Rectal smooth muscle tissue (tissue), 1 donor: ENCODE measurements around the gene SMARCD2.
"Not testable (repeated sequence)": the region's sequence is repeated elsewhere in the genome, so short reads cannot be mapped to it uniquely, and the experiment has no call there.

ENCODE experiments used
- H3K27ac ChIP-seq: one replicate; pipeline ENCODE4 v1.7.0; 2013; ENCODE audit warnings: low read depth, low read length, inconsistent platforms
- H3K27me3 ChIP-seq: one replicate; pipeline ENCODE4 v1.7.0; 2013; ENCODE audit warnings: low read length; ENCODE audit not compliant: control insufficient read depth, insufficient read depth
- H3K36me3 ChIP-seq: one replicate; pipeline ENCODE4 v1.7.0; 2013; ENCODE audit warnings: low read length; ENCODE audit not compliant: control insufficient read depth, insufficient read depth
- H3K4me1 ChIP-seq: one replicate; pipeline ENCODE4 v1.7.0; 2013; ENCODE audit warnings: low read length; ENCODE audit not compliant: control insufficient read depth, insufficient read depth
- H3K4me3 ChIP-seq: one replicate; pipeline ENCODE4 v1.7.0; 2013; ENCODE audit warnings: low read length
- H3K9ac ChIP-seq: one replicate; pipeline ENCODE4 v1.7.0; 2013; ENCODE audit warnings: low read length

Gene SMARCD2

DNA sequence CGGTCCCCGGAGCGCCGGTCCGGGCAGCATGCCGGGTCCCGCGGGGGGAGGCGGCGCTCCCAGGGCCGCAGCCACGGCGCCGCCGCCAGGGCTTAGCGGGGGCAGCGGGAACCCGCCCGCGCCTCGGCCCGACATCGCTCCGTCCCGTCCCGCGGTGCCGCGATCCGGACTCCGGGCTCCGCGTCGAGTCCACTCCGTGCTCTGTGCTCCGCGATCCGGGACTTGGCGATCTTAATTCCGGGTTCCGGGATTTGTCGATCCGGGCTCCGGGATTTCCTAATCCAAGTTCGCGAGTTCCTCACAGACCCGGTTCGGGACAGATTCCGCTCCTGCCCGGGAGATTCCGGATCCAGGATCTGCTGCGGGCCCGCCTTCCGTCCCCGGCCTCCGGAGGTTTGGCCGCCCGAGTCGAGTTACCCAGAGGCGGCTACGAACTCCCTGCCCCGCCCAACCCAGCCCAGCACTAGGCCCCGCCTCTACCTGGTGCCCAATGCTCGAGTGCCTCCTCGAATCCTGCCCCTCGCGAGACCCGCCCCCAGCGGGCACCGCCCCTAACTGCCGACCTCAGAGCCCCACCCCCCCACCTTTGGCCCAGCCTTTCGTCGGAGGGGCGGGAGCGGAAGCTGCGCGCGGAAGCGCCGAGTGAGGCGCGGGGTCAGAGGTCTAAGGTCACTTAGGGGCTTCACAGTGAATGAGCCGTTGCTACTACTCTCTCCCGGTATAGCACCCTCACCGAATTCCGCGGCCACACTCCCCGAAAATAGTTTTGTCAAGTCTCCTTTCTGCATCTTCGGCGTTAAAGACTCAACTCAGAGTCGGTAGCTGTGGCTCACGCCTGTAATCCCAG is at the start of gene SMARCD2:
TSS of gene SMARCD2 (minus strand) at position 146 of the 847 bp plus-strand sequence. CDS start at position 135, 11 bp downstream.
- Histone ChIP-seq H3K9ac (peak within 1 kb of the TSS; percentile 66), H3K4me3 (peak within 1 kb of the TSS; percentile 89), H3K27ac (peak within 1 kb of the TSS; percentile 92), H3K4me1 (peaks cover 28% of the 10 kb centered on the region), H3K36me3 (no peaks in the 10 kb centered on the region), H3K27me3 (no peaks in the 10 kb centered on the region)

DNA sequence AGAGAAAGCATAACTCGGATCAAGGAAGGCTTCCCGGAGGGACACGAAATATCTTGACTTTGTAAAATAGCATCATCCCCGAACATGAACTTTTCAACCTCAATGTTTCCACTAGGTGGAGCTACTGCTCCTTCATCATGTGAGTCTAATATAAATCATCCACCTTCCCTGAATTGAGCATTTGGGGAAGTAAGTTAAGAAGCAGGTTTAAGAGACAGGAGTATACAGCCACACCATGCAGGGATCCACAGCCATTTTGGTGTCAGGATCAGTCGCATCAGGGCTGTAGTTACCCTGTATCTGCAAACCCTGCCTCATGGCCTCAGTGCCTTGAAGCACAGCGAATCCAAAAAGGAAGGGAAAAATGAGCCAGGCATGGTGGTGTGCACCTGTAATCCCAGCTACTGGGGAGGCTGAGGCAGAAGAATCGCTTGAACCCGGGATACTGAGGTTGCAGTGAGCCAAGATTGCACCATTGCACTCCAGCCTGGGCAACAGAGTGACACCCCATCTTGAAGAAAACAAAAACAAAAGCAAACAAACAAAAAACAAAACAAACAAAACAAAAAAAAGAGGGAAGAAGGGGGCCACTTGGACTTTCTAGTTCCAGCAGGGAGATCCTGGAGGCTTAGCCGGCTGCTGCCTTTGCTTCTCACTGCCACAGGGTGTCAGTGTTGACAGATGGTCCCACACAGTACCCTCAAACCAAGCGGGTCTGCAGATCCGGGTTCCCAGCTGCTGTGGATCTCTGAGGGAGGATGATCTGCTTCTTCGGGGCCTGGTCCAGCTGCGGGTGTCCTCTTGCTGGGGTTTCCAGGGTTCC is 46.8 kb upstream of the SMARCD2 start:
- H3K4me3 ChIP-seq, H3K27ac ChIP-seq, H3K36me3 ChIP-seq, H3K9ac ChIP-seq, H3K4me1 ChIP-seq, H3K27me3 ChIP-seq: not testable (repeated sequence)

DNA sequence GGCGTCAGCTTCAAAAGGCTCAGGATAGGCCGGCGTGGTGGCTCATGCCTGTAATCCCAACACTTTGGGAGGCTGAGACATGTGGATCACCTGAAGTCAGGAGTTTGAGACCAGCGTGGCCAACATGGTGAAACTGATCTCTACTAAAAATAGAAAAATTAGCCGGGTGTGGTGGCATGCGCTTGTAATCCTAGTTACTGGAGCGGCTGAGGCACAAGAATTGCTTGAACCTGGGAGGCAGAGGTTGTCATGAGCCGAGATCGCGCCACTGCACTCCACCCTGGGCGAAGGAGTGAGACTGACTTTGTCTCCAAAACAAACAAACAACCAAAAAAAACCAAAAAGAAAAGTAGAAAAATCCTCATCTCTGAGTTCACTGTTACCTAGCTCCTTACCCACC is 42.6 kb upstream of the SMARCD2 start:
- not testable (repeated sequence) for H3K4me1 ChIP-seq, H3K4me3 ChIP-seq, H3K27me3 ChIP-seq, H3K27ac ChIP-seq, H3K9ac ChIP-seq, H3K36me3 ChIP-seq

DNA sequence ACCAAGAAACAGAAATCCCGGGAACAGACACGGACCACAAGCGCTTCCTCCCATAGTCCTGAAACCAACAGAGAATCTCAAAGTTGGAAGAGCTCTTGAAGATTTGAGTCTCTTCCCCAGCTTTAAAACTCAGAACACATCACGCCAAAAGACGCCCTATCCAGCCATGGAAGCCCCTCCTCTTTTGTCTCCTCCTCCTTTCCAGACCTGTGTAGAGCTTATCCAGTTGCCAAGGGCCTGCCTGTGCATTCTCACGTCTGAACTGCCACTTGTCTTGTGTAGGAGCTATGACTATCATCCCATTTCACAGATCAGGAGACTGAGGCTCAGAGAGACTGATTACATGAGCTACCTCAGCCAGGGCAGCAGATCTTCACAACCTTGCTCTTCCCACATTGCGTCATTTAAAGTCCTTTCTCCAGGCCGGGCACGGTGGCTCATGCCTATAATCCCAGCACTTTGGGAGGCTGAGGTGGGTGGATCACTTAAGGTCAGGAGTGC is 40.2 kb upstream of the SMARCD2 start:
- H3K36me3 ChIP-seq, H3K9ac ChIP-seq, H3K4me1 ChIP-seq, H3K27ac ChIP-seq, H3K4me3 ChIP-seq, H3K27me3 ChIP-seq: not testable (repeated sequence)

DNA sequence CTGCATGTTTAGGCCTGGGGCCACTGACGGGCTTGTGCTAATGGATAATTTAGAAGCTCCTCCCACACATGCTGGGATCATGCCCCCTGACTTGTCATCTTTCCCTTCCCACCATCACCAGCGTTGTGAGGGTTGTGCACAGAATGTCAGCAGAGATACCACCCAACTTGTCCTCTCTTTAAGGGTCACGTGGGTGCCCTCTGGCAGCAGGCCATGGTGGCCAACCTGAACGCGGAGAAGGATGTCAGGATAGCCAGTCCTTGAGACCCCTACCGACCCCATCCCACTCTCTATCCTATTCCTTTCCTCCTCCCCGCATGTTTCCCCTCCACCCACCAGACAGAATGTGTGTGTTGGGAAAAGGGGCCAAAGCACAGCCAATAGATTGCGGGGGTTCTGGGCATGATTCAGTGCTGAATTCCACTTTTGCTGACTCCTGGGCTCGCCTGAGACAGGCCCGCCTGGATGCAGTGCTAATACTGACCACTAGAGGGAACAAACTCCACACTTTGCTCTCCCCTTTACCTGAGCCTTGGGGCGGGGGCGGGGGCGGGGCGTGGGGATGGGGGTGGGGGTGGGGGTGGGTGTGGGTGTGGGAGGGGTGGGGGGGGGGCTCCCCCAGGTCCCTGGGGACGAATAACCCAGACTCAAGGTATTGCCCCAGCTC is 39.6 kb upstream of the SMARCD2 start, which contains the start of gene GH2:
TSS of gene GH2 (minus strand) at position 10 of the 667 bp plus-strand sequence. CDS start 143 bp downstream, outside the sequence.
- H3K36me3 ChIP-seq, result no peaks in the 10 kb centered on the region
- no peaks in the 10 kb centered on the region for H3K4me1 ChIP-seq
- H3K9ac ChIP-seq, result no peak within 1 kb of the TSS
- H3K27ac ChIP-seq, result no peak within 1 kb of the TSS
- no peaks in the 10 kb centered on the region for H3K27me3 ChIP-seq
- H3K4me3 ChIP-seq, result no peak within 1 kb of the TSS

DNA sequence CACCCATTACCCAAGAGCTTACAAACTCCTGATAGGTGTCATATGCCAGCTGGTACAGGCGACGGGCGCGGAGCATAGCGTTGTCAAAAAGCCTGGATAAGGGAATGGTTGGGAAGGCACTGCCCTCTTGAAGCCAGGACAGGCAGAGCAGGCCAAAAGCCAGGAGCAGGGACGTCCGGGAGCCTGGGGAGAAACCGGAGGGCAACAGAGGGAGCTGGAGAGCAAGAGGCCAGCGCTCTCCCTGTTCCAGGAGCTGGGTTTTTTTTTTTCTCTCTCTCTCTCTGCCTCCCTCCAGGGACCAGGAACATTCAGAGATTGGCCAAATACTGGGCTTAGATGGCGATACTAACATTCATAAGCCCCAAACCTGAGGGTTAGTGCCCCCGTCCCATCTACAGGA is 38.9 kb upstream of the SMARCD2 start:
- not testable (repeated sequence) for H3K27ac ChIP-seq, H3K9ac ChIP-seq, H3K27me3 ChIP-seq, H3K4me3 ChIP-seq, H3K36me3 ChIP-seq, H3K4me1 ChIP-seq

DNA sequence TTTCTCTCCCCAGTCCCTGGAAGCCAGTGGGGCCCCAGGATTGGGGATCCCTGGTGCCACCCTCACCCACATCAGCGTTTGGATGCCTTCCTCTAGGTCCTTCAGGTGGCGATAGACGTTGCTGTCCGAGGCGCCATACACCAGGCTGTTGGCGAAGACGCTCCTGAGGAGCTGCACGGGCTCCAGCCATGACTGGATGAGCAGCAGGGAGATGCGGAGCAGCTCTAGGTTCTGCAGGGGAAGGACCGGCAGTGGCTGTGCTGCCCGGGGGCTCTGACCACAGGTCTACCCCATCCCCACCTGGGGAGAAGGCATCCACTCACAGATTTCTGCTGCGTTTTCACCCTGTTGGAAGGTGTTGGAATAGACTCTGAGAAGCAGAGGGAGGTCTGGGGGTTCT is 38.2 kb upstream of the SMARCD2 start:
- Histone ChIP-seq H3K27ac (no peak overlapping the region), H3K27me3 (no peaks in the 10 kb centered on the region), H3K9ac (no peak overlapping the region), H3K4me1 (no peaks in the 10 kb centered on the region), H3K36me3 (no peaks in the 10 kb centered on the region), H3K4me3 (no peak overlapping the region)

DNA sequence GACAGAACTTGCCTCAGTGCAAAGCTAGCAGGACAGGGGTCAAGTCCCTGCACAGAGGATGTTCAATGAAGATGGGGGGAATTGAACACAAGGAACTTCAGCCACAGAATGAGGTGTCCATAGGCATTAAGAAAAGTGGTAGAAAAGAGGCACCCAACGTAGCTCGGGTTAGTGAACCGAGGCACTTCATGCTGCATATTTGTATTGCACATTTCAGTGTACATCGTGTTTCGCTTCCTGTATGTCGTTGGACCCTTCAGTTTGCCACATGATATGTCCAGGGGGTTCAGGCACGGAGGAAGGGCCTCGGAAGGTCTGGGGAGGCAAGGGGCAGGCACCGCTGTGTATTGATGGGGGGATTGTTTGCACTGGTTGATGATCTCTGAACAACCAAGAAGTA is 35.9 kb upstream of the SMARCD2 start:
- not testable (repeated sequence) for H3K36me3 ChIP-seq, H3K4me3 ChIP-seq, H3K9ac ChIP-seq, H3K27me3 ChIP-seq, H3K27ac ChIP-seq, H3K4me1 ChIP-seq

DNA sequence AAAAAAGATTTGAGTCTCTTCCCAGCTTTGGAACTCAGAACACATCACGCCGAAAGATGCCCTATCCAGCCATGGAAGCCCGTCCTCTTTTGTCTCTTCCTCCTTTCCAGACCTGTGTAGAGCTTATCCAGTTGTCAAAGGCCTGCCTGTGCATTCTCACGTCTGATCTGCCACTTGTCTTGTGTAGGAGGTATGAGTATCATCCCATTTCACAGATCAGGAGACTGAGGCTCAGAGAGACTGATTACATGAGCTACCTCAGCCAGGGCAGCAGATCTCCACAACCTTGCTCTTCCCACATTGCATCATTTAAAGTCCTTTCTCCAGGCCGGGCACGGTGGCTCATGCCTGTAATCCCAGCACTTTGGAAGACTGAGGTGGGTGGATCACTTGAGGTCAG is 32.2 kb upstream of the SMARCD2 start:
- not testable (repeated sequence) for H3K4me1 ChIP-seq, H3K4me3 ChIP-seq, H3K9ac ChIP-seq, H3K27ac ChIP-seq, H3K27me3 ChIP-seq, H3K36me3 ChIP-seq

DNA sequence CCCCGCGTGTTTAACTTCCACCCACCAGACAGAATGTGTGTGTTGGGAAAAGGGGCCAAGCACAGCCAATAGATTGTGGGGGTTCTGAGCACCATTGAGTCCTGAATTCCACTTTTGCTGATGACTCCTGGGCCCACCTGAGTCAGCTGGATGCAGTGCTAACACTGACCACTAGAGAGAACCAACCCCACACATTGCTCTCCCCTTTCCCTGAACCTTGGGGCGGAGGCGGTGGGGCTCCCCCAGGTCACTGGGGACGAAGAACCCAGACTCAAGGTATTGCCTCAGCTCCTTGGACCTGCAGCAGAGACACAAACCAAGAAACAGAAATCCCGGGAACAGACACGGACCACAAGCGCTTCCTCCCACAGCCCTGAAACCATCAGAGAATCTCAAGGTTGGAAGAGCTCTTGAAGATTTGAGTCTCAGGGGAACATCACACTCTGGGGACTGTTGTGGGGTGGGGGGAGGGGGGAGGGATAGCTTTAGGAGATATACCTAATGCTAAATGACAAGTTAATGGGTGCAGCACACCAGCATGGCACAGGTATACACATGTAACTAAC is 31.7 kb upstream of the SMARCD2 start:
- not testable (repeated sequence) for H3K9ac ChIP-seq, H3K27me3 ChIP-seq, H3K36me3 ChIP-seq, H3K4me1 ChIP-seq, H3K27ac ChIP-seq, H3K4me3 ChIP-seq

DNA sequence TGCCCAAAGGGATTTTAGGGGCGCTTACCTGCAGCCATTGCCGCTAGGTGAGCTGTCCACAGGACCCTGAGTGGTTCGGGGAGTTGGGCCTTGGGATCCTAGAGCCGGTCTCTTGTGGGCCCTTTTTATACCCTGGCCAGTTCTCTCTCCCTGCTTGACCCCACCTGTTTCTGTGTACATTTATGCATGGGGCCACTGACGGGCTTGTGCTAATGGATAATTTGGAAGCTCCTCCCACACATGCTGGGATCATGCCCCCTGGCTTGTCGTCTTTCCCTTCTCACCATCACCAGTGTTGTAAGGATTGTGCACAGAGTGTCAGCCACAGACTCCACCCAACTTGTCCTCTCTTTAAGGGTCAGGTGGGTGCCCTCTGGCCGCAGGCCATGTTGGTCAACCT is 31.1 kb upstream of the SMARCD2 start, which contains the start of gene CSH2:
TSS of gene CSH2 (minus strand) at position 101 of the 400 bp plus-strand sequence. CDS start at position 38, 63 bp downstream.
- H3K27me3 ChIP-seq, H3K4me3 ChIP-seq, H3K9ac ChIP-seq, H3K4me1 ChIP-seq, H3K27ac ChIP-seq, H3K36me3 ChIP-seq: not testable (repeated sequence)
